Panc1 (cell line): ENCODE results near the gene WNT3A. TPM values are rescaled to one million over a fixed set of nuclear protein-coding genes. Genes with fewer than 3 reads are reported as not detected.

Experiments
- ATAC-seq: fragments of 200-7000 bp; cut with Tn5 transposase; 2 replicates; pipeline ENCODE4 v1.9.1; 2020; ENCODE audit warnings: mild to moderate bottlenecking, moderate library complexity
- BruUV-seq: library from RNA; stranded (reverse); fragments of 400-500 nt; replicated peaks from 2 replicates; lab custom pipeline; 2021; lab: Mats Ljungman, UMichigan
- CTCF ChIA-PET: fragments of 300-600 bp; sonication (Branson Sonifier 250); formaldehyde crosslinking; loops from one replicate; lab custom pipeline; 2022; ENCODE audit warnings: antibody characterized with exemption; lab: Charles Lee
- POLR2A ChIA-PET: fragments of 300-600 bp; sonication (Branson Sonifier 250); formaldehyde crosslinking; loops from one replicate; lab custom pipeline; 2022; ENCODE audit warnings: antibody characterized with exemption; lab: Charles Lee
- DNase-seq: peaks from one replicate; pipeline ENCODE4 v3.0.0-alpha.2; 2010; ENCODE audit warnings: low read depth, low spot score
- H3K27ac ChIP-seq: 2 replicates; pipeline ENCODE4 v1.5.1; 2011; ENCODE audit warnings: mild to moderate bottlenecking, low read length, inconsistent platforms
- H3K27me3 ChIP-seq: fragments of 200-500 bp; sonication (Bioruptor generic); 2 replicates; pipeline ENCODE4 v1.6.0; 2014; ENCODE audit warnings: low read length, inconsistent platforms; ENCODE audit not compliant: control insufficient read depth, insufficient read depth
- H3K36me3 ChIP-seq: fragments of 200-500 bp; sonication (Bioruptor generic); 2 replicates; pipeline ENCODE4 v1.5.1; 2014; ENCODE audit warnings: inconsistent platforms, mild to moderate bottlenecking, low read length, moderate library complexity; ENCODE audit not compliant: control insufficient read depth, insufficient read depth
- H3K4me1 ChIP-seq: 2 replicates; pipeline ENCODE4 v1.5.1; 2011; ENCODE audit warnings: inconsistent platforms, mild to moderate bottlenecking, low read length, moderate library complexity; ENCODE audit not compliant: control insufficient read depth, insufficient read depth
- H3K4me3 ChIP-seq, 2 experiments: 2 replicates each; pipeline ENCODE4 v1.5.1; 2011 to 2012; ENCODE audit warnings: low read depth in 2 of 2, low read length in 2 of 2, mild to moderate bottlenecking in 2 of 2, inconsistent platforms in 1 of 2, moderate library complexity in 1 of 2
- H3K9me3 ChIP-seq: fragments of 200-500 bp; sonication (Bioruptor generic); 2 replicates; pipeline ENCODE4 v1.5.1; 2014; ENCODE audit warnings: low read depth, mild to moderate bottlenecking, inconsistent platforms, low read length, moderate library complexity; ENCODE audit not compliant: control insufficient read depth, insufficient read depth
- POLR2AphosphoS5 ChIP-seq: IDR thresholded peaks from 2 replicates; pipeline ENCODE4 v1.6.1; 2012; ENCODE audit warnings: mild to moderate bottlenecking, low read depth, low read length, moderate library complexity
- SIN3A ChIP-seq: IDR thresholded peaks from 2 replicates; pipeline ENCODE4 v1.6.1; 2012; ENCODE audit warnings: low read depth, mild to moderate bottlenecking, low read length, moderate library complexity, borderline replicate concordance; ENCODE audit not compliant: insufficient read depth
- TCF7L2 ChIP-seq: IDR thresholded peaks from 2 replicates; pipeline ENCODE4 v1.6.1; 2011; ENCODE audit warnings: mild to moderate bottlenecking, low read depth, low read length, inconsistent platforms
- in situ Hi-C: cut with HindIII; loops from 2 replicates; pipeline ENCODE4 v1.10.0; 2016; ENCODE audit warnings: low sequenced_read_pairs, low pct_unique_long_range_greater_than_20kb
- intact Hi-C: fragments of 100-400 bp; cut with micrococcal nuclease; formaldehyde crosslinking; loops from one replicate; pipeline ENCODE4 v1.10.0; 2022; ENCODE audit not compliant: unreplicated experiment
- total RNA-seq: library from RNA; stranded (reverse); gene quantifications from one replicate; pipeline ENCODE4 v1.2.1, GENCODE V29; 2021; ENCODE audit not compliant: unreplicated experiment
- TF ChIP-seq, protein P1 (sequence below): fragments of 450-650 bp; IDR thresholded peaks from 2 replicates; pipeline ENCODE4 v1.5.1; 2017; ENCODE audit warnings: mild to moderate bottlenecking
- TF ChIP-seq, protein P2 (sequence below), 2 experiments: IDR thresholded peaks; 2 replicates each; pipeline ENCODE4 v1.6.1; 2011 to 2012; ENCODE audit warnings: low read depth in 2 of 2, control low read depth in 1 of 2, low read length in 1 of 2, mild to moderate bottlenecking in 1 of 2, moderate library complexity in 1 of 2; ENCODE audit not compliant: insufficient read depth in 1 of 2

WNT3A gene
- total RNA-seq, 1 experiment from 2014 or later: not detected

DNA sequence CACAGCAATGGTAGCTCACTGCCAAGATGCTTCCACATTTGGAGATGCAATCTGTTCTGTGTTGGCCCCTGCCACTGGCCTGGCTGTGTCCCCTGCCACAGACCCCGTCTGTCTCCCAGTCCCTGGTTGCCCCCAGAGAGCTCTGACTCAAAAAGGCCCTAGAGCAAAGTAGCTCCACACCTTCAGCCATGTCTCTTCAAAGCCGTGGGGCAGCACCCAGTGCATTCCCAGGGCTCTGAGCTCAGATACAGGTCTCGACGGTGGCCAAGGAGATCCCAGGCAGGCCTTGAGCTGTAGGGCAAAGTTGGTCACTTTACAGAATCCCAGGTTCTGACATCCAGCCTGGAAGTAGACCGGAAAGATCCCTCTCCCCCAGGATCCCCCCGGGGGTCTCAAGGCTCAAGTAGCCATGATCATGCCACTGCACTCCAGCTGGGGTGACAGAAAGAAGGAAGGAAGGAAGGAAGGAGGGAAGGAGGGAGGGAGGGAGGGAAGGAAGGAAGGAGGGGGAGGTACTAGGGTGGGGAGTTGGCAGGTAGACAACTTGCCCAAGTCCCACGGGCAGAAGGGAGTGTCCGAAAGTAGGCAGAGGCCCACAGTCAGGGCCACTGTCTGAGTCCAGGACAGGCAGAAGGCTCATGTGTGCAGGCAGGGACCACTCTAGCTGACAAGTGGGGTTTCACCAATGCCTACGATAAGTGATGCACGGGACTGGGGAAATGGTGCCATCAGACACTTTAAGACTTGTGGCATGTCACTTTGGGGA is 71.0 kb downstream of the WNT3A start:
- TF ChIP-seq, protein P1, sequence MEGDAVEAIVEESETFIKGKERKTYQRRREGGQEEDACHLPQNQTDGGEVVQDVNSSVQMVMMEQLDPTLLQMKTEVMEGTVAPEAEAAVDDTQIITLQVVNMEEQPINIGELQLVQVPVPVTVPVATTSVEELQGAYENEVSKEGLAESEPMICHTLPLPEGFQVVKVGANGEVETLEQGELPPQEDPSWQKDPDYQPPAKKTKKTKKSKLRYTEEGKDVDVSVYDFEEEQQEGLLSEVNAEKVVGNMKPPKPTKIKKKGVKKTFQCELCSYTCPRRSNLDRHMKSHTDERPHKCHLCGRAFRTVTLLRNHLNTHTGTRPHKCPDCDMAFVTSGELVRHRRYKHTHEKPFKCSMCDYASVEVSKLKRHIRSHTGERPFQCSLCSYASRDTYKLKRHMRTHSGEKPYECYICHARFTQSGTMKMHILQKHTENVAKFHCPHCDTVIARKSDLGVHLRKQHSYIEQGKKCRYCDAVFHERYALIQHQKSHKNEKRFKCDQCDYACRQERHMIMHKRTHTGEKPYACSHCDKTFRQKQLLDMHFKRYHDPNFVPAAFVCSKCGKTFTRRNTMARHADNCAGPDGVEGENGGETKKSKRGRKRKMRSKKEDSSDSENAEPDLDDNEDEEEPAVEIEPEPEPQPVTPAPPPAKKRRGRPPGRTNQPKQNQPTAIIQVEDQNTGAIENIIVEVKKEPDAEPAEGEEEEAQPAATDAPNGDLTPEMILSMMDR: no peak
- no peak for TF ChIP-seq POLR2AphosphoS5
- H3K4me1 ChIP-seq: peaks cover 7% of the 10 kb centered on the region
- CTCF ChIA-PET: interaction anchor here (1.0 kb wide), 1 partner anchor 78 kb away, joined by 3 read pairs; no protein-coding TSS in a partner anchor
- no peaks in the 10 kb centered on the region for H3K27me3 ChIP-seq
- BruUV-seq: no TSS peak
- DNase-seq: no peak
- POLR2A ChIA-PET: no interaction called here
- H3K9me3 ChIP-seq: no peaks in the 10 kb centered on the region
- ATAC-seq: no peak
- H3K4me3 ChIP-seq: no peak overlapping the region
- intact Hi-C loops: no loop called here
- H3K36me3 ChIP-seq: no peaks in the 10 kb centered on the region; the same call in 1 of the 2 replicates
- H3K27ac ChIP-seq: no peak overlapping the region
- in situ Hi-C loops: no loop called here

DNA sequence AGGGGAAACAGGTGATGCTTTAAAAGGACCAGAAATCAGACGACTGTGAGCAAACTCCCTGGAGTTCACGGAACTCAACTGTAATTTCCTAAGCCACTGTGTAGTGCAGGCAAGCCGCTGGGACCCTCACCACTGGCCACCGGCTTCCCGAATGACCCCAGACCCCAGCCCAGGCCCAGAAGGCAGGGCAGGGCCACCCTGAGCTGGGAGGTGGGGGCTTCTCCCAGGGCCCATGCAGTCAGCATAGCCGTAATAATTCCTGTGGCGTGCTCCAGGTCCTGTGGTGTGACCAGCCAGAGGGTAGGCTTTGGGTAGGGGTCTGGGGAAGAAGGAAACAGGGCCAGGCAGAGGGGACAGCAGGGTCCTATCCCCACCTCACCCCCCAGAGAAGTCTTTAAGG is 72.2 kb downstream of the WNT3A start:
- H3K4me1 ChIP-seq: peaks cover 7% of the 10 kb centered on the region
- ChIA-PET CTCF (interaction anchor here (0.6 kb wide), 1 partner anchor 12 kb away, joined by 3 read pairs; no protein-coding TSS in a partner anchor), POLR2A (no interaction called here)
- in situ Hi-C loops: no loop called here
- peaks cover 6% of the 10 kb centered on the region; the same call in 1 of the 2 replicates for H3K36me3 ChIP-seq
- TF ChIP-seq, protein P1: no peak
- no peak for TF ChIP-seq POLR2AphosphoS5
- no peak for DNase-seq
- H3K4me3 ChIP-seq: no peak overlapping the region
- H3K9me3 ChIP-seq: no peaks in the 10 kb centered on the region
- intact Hi-C loops: no loop called here
- no peak for ATAC-seq
- no peaks in the 10 kb centered on the region for H3K27me3 ChIP-seq
- no peak overlapping the region for H3K27ac ChIP-seq
- no TSS peak for BruUV-seq

DNA sequence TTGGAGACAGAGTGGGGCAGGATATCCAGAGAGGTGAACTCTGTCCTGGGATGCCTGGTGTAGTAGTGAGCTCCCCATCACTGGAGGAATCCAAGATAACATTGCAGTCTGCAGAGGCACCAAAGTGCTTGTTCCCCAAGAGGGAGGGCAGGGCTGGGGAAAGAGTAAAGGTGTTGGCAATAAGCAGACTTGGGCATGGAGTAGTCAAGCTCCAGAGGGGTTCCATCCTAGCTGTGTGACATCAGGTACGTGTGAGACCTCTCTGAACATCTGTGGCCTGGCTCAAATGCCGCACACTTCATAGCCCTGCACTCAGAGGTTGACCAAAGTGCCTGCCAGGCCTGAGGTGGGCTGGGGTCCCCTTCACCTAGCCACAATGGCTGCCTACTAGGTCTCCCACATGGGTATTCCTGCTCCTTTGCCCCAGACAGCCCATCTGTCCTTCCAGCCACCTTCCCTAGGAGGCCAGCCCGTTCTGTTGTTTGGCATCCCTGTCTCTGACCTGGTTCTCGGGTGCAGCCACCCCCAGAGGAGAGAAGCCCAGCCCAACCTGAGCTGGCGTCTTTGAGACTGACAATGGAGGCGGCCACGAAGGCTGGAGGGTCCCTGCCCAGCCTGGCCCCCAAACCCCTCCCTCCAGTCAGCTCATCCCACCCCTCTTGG is 72.9 kb downstream of the WNT3A start:
- CTCF ChIA-PET: no interaction called here

More for the DNA sequence above, 72.9 kb downstream of the WNT3A start:
- H3K4me3 ChIP-seq: no peak overlapping the region
- no peak overlapping the region for H3K27ac ChIP-seq
- POLR2A ChIA-PET: no interaction called here
- H3K36me3 ChIP-seq: peaks cover 7% of the 10 kb centered on the region; the same call in 1 of the 2 replicates
- no peak for DNase-seq
- BruUV-seq: no TSS peak
- no peaks in the 10 kb centered on the region for H3K27me3 ChIP-seq
- in situ Hi-C loops: no loop called here
- H3K9me3 ChIP-seq: no peaks in the 10 kb centered on the region
- intact Hi-C loops: no loop called here
- no peak for ATAC-seq
- no peak for TF ChIP-seq SIN3A
- TF ChIP-seq, protein P2, sequence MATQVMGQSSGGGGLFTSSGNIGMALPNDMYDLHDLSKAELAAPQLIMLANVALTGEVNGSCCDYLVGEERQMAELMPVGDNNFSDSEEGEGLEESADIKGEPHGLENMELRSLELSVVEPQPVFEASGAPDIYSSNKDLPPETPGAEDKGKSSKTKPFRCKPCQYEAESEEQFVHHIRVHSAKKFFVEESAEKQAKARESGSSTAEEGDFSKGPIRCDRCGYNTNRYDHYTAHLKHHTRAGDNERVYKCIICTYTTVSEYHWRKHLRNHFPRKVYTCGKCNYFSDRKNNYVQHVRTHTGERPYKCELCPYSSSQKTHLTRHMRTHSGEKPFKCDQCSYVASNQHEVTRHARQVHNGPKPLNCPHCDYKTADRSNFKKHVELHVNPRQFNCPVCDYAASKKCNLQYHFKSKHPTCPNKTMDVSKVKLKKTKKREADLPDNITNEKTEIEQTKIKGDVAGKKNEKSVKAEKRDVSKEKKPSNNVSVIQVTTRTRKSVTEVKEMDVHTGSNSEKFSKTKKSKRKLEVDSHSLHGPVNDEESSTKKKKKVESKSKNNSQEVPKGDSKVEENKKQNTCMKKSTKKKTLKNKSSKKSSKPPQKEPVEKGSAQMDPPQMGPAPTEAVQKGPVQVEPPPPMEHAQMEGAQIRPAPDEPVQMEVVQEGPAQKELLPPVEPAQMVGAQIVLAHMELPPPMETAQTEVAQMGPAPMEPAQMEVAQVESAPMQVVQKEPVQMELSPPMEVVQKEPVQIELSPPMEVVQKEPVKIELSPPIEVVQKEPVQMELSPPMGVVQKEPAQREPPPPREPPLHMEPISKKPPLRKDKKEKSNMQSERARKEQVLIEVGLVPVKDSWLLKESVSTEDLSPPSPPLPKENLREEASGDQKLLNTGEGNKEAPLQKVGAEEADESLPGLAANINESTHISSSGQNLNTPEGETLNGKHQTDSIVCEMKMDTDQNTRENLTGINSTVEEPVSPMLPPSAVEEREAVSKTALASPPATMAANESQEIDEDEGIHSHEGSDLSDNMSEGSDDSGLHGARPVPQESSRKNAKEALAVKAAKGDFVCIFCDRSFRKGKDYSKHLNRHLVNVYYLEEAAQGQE (IDR thresholded peaks at IDR 0.05; ENCODE audit: insufficient read depth in 1 of 2, low read depth in 2 of 2, low read length in 1 of 2): no peak
- TF ChIP-seq POLR2AphosphoS5: no peak
- TF ChIP-seq, protein P1: no peak
- TF ChIP-seq TCF7L2: no peak
- peaks cover 15% of the 10 kb centered on the region for H3K4me1 ChIP-seq
